ENCODE data around the gene ZDHHC12. TPM values are rescaled to one million over a fixed set of nuclear protein-coding genes. Genes with fewer than 3 reads are reported as not detected.

The ZDHHC12 gene
- total and polyA plus RNA-seq, 10 of the 15 experiments (the other 5 are each of a cell fraction or from before 2014, with no cell fraction given), result 0.95 to 146 (median 49.9) TPM

DNA sequence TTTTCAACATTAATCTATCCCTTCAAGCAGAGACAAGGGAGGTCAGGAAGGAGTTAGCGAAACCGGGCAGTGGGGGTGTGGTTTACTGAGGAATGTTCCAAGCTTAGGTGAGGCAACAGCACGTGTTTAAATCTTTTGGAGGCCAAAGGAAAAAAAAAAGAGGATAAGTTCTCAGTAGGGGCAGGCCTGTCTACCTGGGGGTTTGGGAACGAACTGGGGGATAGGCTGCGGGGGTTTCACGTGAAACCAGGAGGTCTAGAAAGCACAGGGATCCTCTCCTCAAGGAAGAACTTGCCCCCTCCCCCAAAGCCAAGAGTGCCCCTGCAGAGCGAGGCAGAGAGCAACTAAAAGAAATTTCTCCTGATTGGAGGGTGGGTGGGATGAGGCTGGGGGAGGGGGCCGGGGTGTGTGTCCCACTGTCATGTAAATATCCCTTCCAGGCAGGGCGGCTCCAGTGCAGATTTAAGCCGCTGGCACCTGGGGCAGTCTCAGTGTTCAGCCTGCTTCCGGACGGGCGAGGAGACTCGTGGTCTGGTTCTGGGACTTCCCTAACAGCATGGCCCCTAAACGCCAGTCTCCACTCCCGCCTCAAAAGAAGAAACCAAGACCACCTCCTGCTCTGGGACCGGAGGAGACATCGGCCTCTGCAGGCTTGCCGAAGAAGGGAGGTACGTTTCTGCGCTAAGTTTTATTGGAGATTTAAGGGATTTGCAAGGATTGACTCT lies 40.4 kb downstream of the ZDHHC12 start (continued):
- TF ChIP-seq, protein P1, sequence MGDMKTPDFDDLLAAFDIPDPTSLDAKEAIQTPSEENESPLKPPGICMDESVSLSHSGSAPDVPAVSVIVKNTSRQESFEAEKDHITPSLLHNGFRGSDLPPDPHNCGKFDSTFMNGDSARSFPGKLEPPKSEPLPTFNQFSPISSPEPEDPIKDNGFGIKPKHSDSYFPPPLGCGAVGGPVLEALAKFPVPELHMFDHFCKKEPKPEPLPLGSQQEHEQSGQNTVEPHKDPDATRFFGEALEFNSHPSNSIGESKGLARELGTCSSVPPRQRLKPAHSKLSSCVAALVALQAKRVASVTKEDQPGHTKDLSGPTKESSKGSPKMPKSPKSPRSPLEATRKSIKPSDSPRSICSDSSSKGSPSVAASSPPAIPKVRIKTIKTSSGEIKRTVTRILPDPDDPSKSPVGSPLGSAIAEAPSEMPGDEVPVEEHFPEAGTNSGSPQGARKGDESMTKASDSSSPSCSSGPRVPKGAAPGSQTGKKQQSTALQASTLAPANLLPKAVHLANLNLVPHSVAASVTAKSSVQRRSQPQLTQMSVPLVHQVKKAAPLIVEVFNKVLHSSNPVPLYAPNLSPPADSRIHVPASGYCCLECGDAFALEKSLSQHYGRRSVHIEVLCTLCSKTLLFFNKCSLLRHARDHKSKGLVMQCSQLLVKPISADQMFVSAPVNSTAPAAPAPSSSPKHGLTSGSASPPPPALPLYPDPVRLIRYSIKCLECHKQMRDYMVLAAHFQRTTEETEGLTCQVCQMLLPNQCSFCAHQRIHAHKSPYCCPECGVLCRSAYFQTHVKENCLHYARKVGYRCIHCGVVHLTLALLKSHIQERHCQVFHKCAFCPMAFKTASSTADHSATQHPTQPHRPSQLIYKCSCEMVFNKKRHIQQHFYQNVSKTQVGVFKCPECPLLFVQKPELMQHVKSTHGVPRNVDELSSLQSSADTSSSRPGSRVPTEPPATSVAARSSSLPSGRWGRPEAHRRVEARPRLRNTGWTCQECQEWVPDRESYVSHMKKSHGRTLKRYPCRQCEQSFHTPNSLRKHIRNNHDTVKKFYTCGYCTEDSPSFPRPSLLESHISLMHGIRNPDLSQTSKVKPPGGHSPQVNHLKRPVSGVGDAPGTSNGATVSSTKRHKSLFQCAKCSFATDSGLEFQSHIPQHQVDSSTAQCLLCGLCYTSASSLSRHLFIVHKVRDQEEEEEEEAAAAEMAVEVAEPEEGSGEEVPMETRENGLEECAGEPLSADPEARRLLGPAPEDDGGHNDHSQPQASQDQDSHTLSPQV (IDR thresholded peaks at IDR 0.05), result no peak
- TF ChIP-seq FOXM1 (IDR thresholded peaks at IDR 0.05; ENCODE audit: low read depth, low read length) (no peak), JUNB (IDR thresholded peaks at IDR 0.05) (no peak; the same call in 1 of the 2 replicates), BRCA1 (IDR thresholded peaks at IDR 0.05; ENCODE audit: low read depth, low read length) (no peak), ZZZ3 (IDR thresholded peaks at IDR 0.05; ENCODE audit: control insufficient read depth, insufficient read length, low read depth) (no peak), SPI1 (IDR thresholded peaks at IDR 0.05; ENCODE audit: borderline replicate concordance, insufficient read depth, low read depth, low read length) (no peak), RELA (IDR thresholded peaks at IDR 0.05; ENCODE audit: borderline replicate concordance, partially characterized antibody) (no peak), ZNF24 (IDR thresholded peaks at IDR 0.05) (no peak), KDM1A (IDR thresholded peaks at IDR 0.05; ENCODE audit: borderline replicate concordance) (no peak), MXI1 (IDR thresholded peaks at IDR 0.05; ENCODE audit: low read depth, low read length) (no peak; the same call in none of the 2 replicates), MTA2 (IDR thresholded peaks at IDR 0.05; ENCODE audit: low read depth) (no peak), RCOR1 (conservative IDR thresholded peaks at IDR 0.05; ENCODE audit: low read depth, low read length) (no peak), NR2F1 (conservative IDR thresholded peaks at IDR 0.05) (0 out of 2 replicates have a peak, but pooled peaks have one; percentile 9), ZSCAN29 (IDR thresholded peaks at IDR 0.05) (no peak), RFX5 (IDR thresholded peaks at IDR 0.05; ENCODE audit: low read depth, low read length) (no peak), NFYA (IDR thresholded peaks at IDR 0.05; ENCODE audit: borderline replicate concordance, low read depth, low read length) (no peak)
- TF ChIP-seq, protein P2, sequence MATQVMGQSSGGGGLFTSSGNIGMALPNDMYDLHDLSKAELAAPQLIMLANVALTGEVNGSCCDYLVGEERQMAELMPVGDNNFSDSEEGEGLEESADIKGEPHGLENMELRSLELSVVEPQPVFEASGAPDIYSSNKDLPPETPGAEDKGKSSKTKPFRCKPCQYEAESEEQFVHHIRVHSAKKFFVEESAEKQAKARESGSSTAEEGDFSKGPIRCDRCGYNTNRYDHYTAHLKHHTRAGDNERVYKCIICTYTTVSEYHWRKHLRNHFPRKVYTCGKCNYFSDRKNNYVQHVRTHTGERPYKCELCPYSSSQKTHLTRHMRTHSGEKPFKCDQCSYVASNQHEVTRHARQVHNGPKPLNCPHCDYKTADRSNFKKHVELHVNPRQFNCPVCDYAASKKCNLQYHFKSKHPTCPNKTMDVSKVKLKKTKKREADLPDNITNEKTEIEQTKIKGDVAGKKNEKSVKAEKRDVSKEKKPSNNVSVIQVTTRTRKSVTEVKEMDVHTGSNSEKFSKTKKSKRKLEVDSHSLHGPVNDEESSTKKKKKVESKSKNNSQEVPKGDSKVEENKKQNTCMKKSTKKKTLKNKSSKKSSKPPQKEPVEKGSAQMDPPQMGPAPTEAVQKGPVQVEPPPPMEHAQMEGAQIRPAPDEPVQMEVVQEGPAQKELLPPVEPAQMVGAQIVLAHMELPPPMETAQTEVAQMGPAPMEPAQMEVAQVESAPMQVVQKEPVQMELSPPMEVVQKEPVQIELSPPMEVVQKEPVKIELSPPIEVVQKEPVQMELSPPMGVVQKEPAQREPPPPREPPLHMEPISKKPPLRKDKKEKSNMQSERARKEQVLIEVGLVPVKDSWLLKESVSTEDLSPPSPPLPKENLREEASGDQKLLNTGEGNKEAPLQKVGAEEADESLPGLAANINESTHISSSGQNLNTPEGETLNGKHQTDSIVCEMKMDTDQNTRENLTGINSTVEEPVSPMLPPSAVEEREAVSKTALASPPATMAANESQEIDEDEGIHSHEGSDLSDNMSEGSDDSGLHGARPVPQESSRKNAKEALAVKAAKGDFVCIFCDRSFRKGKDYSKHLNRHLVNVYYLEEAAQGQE (IDR thresholded peaks at IDR 0.05; ENCODE audit: low read depth, low read length), result no peak
- TF ChIP-seq, protein P3, sequence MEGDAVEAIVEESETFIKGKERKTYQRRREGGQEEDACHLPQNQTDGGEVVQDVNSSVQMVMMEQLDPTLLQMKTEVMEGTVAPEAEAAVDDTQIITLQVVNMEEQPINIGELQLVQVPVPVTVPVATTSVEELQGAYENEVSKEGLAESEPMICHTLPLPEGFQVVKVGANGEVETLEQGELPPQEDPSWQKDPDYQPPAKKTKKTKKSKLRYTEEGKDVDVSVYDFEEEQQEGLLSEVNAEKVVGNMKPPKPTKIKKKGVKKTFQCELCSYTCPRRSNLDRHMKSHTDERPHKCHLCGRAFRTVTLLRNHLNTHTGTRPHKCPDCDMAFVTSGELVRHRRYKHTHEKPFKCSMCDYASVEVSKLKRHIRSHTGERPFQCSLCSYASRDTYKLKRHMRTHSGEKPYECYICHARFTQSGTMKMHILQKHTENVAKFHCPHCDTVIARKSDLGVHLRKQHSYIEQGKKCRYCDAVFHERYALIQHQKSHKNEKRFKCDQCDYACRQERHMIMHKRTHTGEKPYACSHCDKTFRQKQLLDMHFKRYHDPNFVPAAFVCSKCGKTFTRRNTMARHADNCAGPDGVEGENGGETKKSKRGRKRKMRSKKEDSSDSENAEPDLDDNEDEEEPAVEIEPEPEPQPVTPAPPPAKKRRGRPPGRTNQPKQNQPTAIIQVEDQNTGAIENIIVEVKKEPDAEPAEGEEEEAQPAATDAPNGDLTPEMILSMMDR (IDR thresholded peaks at IDR 0.05 in 2 of 3, conservative IDR thresholded peaks at IDR 0.05 in 1 of 3; ENCODE audit: control insufficient read depth in 2 of 3, extremely low read depth in 1 of 3, insufficient read depth in 1 of 3, low read depth in 3 of 3, low read length in 3 of 3), result no peak
